Lower leg skin (tissue), 3 donors: Measurements from ENCODE around the gene ADAMTS16.

Experiments
- POLR2A ChIP-seq, 2 donors: fragments of 450-650 bp; IDR thresholded peaks; one replicate each; pipeline ENCODE4 v1.6.1; 2016 to 2017; ENCODE audit warnings: antibody characterized with exemption in 2 of 2, mild to moderate bottlenecking in 1 of 2, moderate library complexity in 1 of 2
- TF ChIP-seq, protein P1 (sequence below), 3 donors: fragments of 450-650 bp; IDR thresholded peaks; one replicate each; pipeline ENCODE4 v1.5.1; 2016; ENCODE audit warnings: antibody characterized with exemption in 3 of 3, mild to moderate bottlenecking in 3 of 3, moderate library complexity in 2 of 3

- TF ChIP-seq, protein P1, sequence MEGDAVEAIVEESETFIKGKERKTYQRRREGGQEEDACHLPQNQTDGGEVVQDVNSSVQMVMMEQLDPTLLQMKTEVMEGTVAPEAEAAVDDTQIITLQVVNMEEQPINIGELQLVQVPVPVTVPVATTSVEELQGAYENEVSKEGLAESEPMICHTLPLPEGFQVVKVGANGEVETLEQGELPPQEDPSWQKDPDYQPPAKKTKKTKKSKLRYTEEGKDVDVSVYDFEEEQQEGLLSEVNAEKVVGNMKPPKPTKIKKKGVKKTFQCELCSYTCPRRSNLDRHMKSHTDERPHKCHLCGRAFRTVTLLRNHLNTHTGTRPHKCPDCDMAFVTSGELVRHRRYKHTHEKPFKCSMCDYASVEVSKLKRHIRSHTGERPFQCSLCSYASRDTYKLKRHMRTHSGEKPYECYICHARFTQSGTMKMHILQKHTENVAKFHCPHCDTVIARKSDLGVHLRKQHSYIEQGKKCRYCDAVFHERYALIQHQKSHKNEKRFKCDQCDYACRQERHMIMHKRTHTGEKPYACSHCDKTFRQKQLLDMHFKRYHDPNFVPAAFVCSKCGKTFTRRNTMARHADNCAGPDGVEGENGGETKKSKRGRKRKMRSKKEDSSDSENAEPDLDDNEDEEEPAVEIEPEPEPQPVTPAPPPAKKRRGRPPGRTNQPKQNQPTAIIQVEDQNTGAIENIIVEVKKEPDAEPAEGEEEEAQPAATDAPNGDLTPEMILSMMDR (IDR thresholded peaks at IDR 0.05) = no peak
- no peak for TF ChIP-seq POLR2A (IDR thresholded peaks at IDR 0.05)
Measured at GRCh38 chr5:5198135-5198534, 58.0 kb downstream of the ADAMTS16 start.
